GM19468 (cell line): ENCODE measurements around the gene SH3PXD2A.

Experiments
- ATAC-seq: cut with Tn5 transposase; IDR thresholded peaks from one replicate; pipeline ENCODE4 v1.9.1; 2021; ENCODE audit warnings: mild to moderate bottlenecking, moderate library complexity, moderate number of reproducible peaks; ENCODE audit not compliant: unreplicated experiment; ENCODE audit errors: extremely low read depth

SH3PXD2A gene

GRCh38 chr10:103545771-103546281 lies 309.6 kb downstream of the SH3PXD2A start:
- no peak for ATAC-seq

- no peak for ATAC-seq
These were observed 310.0 kb downstream of the SH3PXD2A start for GRCh38 chr10:103545366-103545765.

- ATAC-seq: no peak
These were observed 310.6 kb downstream of the SH3PXD2A start for GRCh38 chr10:103544657-103545310.
